Measurements from ENCODE around the gene CHD8. TPM values are rescaled to one million over a fixed set of nuclear protein-coding genes. Genes with fewer than 3 reads are reported as not detected.

CHD8 gene
- total and polyA plus RNA-seq, 2 of the 4 experiments (the other 2 are of a cell fraction), result 32.1 to 55.0 TPM

DNA sequence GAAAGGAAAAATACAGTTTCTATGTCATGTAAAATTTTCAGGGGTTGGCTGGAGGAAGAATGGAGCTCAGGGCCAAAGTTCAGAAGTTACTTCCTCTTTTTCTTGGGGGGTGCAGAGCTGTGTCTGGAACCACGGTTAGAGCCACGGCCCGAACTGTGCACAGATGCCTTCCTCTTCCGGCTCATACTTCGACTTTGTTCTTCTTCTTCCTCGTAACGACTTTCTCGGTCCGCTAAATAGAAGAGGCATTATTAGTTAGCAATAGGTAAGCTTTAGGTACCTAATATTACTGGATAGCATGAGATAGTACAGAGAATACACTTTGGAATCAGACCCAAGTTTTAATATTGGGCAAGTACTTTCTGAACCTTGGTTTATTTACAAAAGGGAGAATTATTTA, 103.3 kb downstream of the CHD8 start:
- no peak overlapping the region for H3K27ac ChIP-seq (ENCODE audit: insufficient read depth, low read length)
- H2AK5ac ChIP-seq (ENCODE audit: low read depth, low read length), result no peak overlapping the region
- no peaks in the 10 kb centered on the region for H3K27me3 ChIP-seq (ENCODE audit: control insufficient read depth, insufficient read depth, low read length)
- no peaks in the 10 kb centered on the region for H3K4me1 ChIP-seq (ENCODE audit: control insufficient read depth, insufficient read depth, low read length)
- H2AK9ac ChIP-seq (replicated peaks; ENCODE audit: low read depth, low read length, poor library complexity), result no peak overlapping the region
- DNase-seq (no peak), ATAC-seq (ENCODE audit: low read depth) (no peak)
- H3K4me2 ChIP-seq (ENCODE audit: low read depth, low read length), result no peak overlapping the region
- no peak overlapping the region for H3K4me3 ChIP-seq (ENCODE audit: insufficient read depth, low read depth, low read length)
- no peak overlapping the region for H3K23ac ChIP-seq (ENCODE audit: low read depth, low read length)
- no peak overlapping the region for H4K5ac ChIP-seq (ENCODE audit: low read depth, low read length)
- H4K91ac ChIP-seq (ENCODE audit: insufficient read depth, low read depth, low read length), result no peak overlapping the region
- H2BK120ac ChIP-seq (ENCODE audit: low read depth, low read length), result no peak overlapping the region
- H2BK5ac ChIP-seq (ENCODE audit: low read depth, low read length, poor library complexity, severe bottlenecking), result no peak overlapping the region
- dilution Hi-C loops (cut with HindIII; ENCODE audit: low sequenced_read_pairs, unreplicated experiment) (no loop called here), in situ Hi-C loops (cut with MboI; ENCODE audit: low sequenced_read_pairs) (no loop called here), intact Hi-C loops (cut with micrococcal nuclease) (no loop called here)
- H3K9ac ChIP-seq (ENCODE audit: low read depth, low read length), result no peak overlapping the region
- H4K8ac ChIP-seq (ENCODE audit: low read depth in 2 of 2, low read length in 2 of 2), result no peak overlapping the region
- H3K79me1 ChIP-seq (ENCODE audit: low read depth in 1 of 2, low read length in 2 of 2), result no peaks in the 10 kb centered on the region; a peak in 2 of 4 replicates
- H3K9me1 ChIP-seq (ENCODE audit: insufficient read depth, low read length), result 0 out of 2 replicates have a peak, but pooled peaks cover 3% of the 10 kb centered on the region
- no TSS peak for BruUV-seq (replicated peaks)
- no peak overlapping the region for H2AFZ ChIP-seq (replicated peaks; ENCODE audit: low read length, poor library complexity)
- TF ChIP-seq SMC3 (IDR thresholded peaks at IDR 0.05; ENCODE audit: low read depth, low read length) (no peak), RCOR1 (IDR thresholded peaks at IDR 0.05; ENCODE audit: insufficient replicate concordance, low read length) (no peak), POLR2A (IDR thresholded peaks at IDR 0.05; ENCODE audit: low read depth, low read length) (no peak), MAFK (IDR thresholded peaks at IDR 0.05; ENCODE audit: low read depth, low read length) (no peak), RAD21 (IDR thresholded peaks at IDR 0.05; ENCODE audit: low read length) (no peak), CEBPB (IDR thresholded peaks at IDR 0.05; ENCODE audit: low read depth, low read length) (no peak), RFX5 (IDR thresholded peaks at IDR 0.05; ENCODE audit: low read depth, low read length) (no peak), BHLHE40 (IDR thresholded peaks at IDR 0.05; ENCODE audit: low read depth, low read length) (no peak), FOS (IDR thresholded peaks at IDR 0.05; ENCODE audit: low read depth, low read length) (no peak), NFE2L2 (IDR thresholded peaks at IDR 0.05; ENCODE audit: low read depth, low read length) (no peak), MAZ (IDR thresholded peaks at IDR 0.05; ENCODE audit: borderline replicate concordance, low read depth, low read length) (no peak), CHD1 (IDR thresholded peaks at IDR 0.05; ENCODE audit: low read depth, low read length) (no peak)
- TF ChIP-seq, protein P1, sequence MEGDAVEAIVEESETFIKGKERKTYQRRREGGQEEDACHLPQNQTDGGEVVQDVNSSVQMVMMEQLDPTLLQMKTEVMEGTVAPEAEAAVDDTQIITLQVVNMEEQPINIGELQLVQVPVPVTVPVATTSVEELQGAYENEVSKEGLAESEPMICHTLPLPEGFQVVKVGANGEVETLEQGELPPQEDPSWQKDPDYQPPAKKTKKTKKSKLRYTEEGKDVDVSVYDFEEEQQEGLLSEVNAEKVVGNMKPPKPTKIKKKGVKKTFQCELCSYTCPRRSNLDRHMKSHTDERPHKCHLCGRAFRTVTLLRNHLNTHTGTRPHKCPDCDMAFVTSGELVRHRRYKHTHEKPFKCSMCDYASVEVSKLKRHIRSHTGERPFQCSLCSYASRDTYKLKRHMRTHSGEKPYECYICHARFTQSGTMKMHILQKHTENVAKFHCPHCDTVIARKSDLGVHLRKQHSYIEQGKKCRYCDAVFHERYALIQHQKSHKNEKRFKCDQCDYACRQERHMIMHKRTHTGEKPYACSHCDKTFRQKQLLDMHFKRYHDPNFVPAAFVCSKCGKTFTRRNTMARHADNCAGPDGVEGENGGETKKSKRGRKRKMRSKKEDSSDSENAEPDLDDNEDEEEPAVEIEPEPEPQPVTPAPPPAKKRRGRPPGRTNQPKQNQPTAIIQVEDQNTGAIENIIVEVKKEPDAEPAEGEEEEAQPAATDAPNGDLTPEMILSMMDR (conservative IDR thresholded peaks at IDR 0.05; ENCODE audit: low read depth, low read length), result no peak
- TF ChIP-seq, protein P2, sequence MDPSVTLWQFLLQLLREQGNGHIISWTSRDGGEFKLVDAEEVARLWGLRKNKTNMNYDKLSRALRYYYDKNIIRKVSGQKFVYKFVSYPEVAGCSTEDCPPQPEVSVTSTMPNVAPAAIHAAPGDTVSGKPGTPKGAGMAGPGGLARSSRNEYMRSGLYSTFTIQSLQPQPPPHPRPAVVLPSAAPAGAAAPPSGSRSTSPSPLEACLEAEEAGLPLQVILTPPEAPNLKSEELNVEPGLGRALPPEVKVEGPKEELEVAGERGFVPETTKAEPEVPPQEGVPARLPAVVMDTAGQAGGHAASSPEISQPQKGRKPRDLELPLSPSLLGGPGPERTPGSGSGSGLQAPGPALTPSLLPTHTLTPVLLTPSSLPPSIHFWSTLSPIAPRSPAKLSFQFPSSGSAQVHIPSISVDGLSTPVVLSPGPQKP (IDR thresholded peaks at IDR 0.05; ENCODE audit: borderline replicate concordance, low read depth, low read length), result no peak
- TF ChIP-seq, protein P3, sequence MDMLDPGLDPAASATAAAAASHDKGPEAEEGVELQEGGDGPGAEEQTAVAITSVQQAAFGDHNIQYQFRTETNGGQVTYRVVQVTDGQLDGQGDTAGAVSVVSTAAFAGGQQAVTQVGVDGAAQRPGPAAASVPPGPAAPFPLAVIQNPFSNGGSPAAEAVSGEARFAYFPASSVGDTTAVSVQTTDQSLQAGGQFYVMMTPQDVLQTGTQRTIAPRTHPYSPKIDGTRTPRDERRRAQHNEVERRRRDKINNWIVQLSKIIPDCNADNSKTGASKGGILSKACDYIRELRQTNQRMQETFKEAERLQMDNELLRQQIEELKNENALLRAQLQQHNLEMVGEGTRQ (IDR thresholded peaks at IDR 0.05; ENCODE audit: low read depth, low read length), result no peak
- no peak overlapping the region for H3K14ac ChIP-seq (replicated peaks; ENCODE audit: low read depth, low read length)
- WGBS, 2 experiments (ENCODE audit: extremely low coverage in 2 of 2, insufficient read length in 1 of 2), result no CpG with 5 or more reads among the region's 9 CpGs
- H3K36me3 ChIP-seq (ENCODE audit: control insufficient read depth, insufficient read depth, low read length), result peaks cover 43% of the 10 kb centered on the region
- no peak overlapping the region for H3K56ac ChIP-seq (ENCODE audit: extremely low read depth, insufficient read depth, low read length)
- H4K20me1 ChIP-seq (ENCODE audit: insufficient read depth, low read length), result no peaks in the 10 kb centered on the region; the same call in 1 of the 2 replicates
- H3K9me3 ChIP-seq (ENCODE audit: control insufficient read depth, insufficient read depth, low read length), result no peaks in the 10 kb centered on the region
- CTCF ChIA-PET, result no interaction called here
- no peak overlapping the region for H3K4ac ChIP-seq (ENCODE audit: low read depth, low read length)
- no peak overlapping the region for H3K18ac ChIP-seq (ENCODE audit: low read depth, low read length)
- POLR2A ChIA-PET (ENCODE audit: unreplicated experiment), result no interaction called here
- no peak overlapping the region for H2BK15ac ChIP-seq (ENCODE audit: low read depth, low read length)
- H2BK20ac ChIP-seq (ENCODE audit: low read depth, low read length), result no peak overlapping the region

Data from IMR-90 (cell line).